Measurements from ENCODE around the gene PARP8. TPM values are rescaled to one million over a fixed set of nuclear protein-coding genes. Genes with fewer than 3 reads are reported as not detected.

PARP8 gene
- total RNA-seq, 2 experiments from 2014 or later = 36.8 to 39.2 TPM

GRCh38 chr5:50725800-50726474 is 59.5 kb downstream of the PARP8 start:
- Histone ChIP-seq H3K4me2 (ENCODE audit: low read length) (no peak overlapping the region), H3K36me3 (ENCODE audit: insufficient read depth, low read length) (no peaks in the 10 kb centered on the region), H3K9me2 (ENCODE audit: insufficient read depth, low read length) (no peaks in the 10 kb centered on the region), H4K20me1 (ENCODE audit: insufficient read depth, low read length) (no peaks in the 10 kb centered on the region), H3K4me3 (ENCODE audit: low read depth, low read length, poor library complexity, severe bottlenecking) (no peak overlapping the region), H3K27ac (ENCODE audit: low read depth, low read length, poor library complexity, severe bottlenecking) (no peak overlapping the region), H3K79me2 (ENCODE audit: insufficient read depth, low read depth, low read length) (peaks cover 62% of the 10 kb centered on the region), H3K4me1 (ENCODE audit: insufficient read depth, low read length, poor library complexity, severe bottlenecking) (no peaks in the 10 kb centered on the region), H2AFZ (ENCODE audit: low read length) (no peak overlapping the region), H3K9me3 (ENCODE audit: low read length) (0 out of 2 replicates have a peak, but pooled peaks cover 2% of the 10 kb centered on the region)
- no TSS peak for BruUV-seq (replicated peaks)
- ChIA-PET POLR2A (interaction anchor here (0.6 to 2.1 kb wide), 8 partner anchors 9 to 716 kb away, joined by 3 to 11 read pairs (median 4); no protein-coding TSS in a partner anchor), CTCF (ENCODE audit: unreplicated experiment) (no interaction called here)
- TF ChIP-seq EZH2phosphoT487 (IDR thresholded peaks at IDR 0.05; ENCODE audit: borderline replicate concordance, low read depth, low read length) (no peak), CTCF (conservative IDR thresholded peaks at IDR 0.05; ENCODE audit: low read length) (no peak)
- intact Hi-C loops (cut with micrococcal nuclease; ENCODE audit: unreplicated experiment) = no loop called here
- no peak for DNase-seq (ENCODE audit: low spot score)

- H3K9me3 ChIP-seq (ENCODE audit: low read length) = 0 out of 2 replicates have a peak, but pooled peaks cover 6% of the 10 kb centered on the region
- ChIA-PET CTCF (ENCODE audit: unreplicated experiment) (no interaction called here), POLR2A (interaction anchor here (0.8 to 2.1 kb wide), 6 partner anchors 8 to 36 kb away, joined by 3 to 11 read pairs (median 4); no protein-coding TSS in a partner anchor)
- no TSS peak for BruUV-seq (replicated peaks)
- H3K4me1 ChIP-seq (ENCODE audit: insufficient read depth, low read length, poor library complexity, severe bottlenecking) = no peaks in the 10 kb centered on the region
- H3K4me3 ChIP-seq (ENCODE audit: low read depth, low read length, poor library complexity, severe bottlenecking) = no peak overlapping the region
- H3K27ac ChIP-seq (ENCODE audit: low read depth, low read length, poor library complexity, severe bottlenecking) = no peak overlapping the region
- no peak for DNase-seq (ENCODE audit: low spot score)
- peaks cover 62% of the 10 kb centered on the region for H3K79me2 ChIP-seq (ENCODE audit: insufficient read depth, low read depth, low read length)
- no peaks in the 10 kb centered on the region for H3K9me2 ChIP-seq (ENCODE audit: insufficient read depth, low read length)
- TF ChIP-seq CTCF (conservative IDR thresholded peaks at IDR 0.05; ENCODE audit: low read length) (no peak), EZH2phosphoT487 (IDR thresholded peaks at IDR 0.05; ENCODE audit: borderline replicate concordance, low read depth, low read length) (no peak)
- no peaks in the 10 kb centered on the region for H3K36me3 ChIP-seq (ENCODE audit: insufficient read depth, low read length)
- no peak overlapping the region for H2AFZ ChIP-seq (ENCODE audit: low read length)
- no peaks in the 10 kb centered on the region for H4K20me1 ChIP-seq (ENCODE audit: insufficient read depth, low read length)
- intact Hi-C loops (cut with micrococcal nuclease; ENCODE audit: unreplicated experiment) = no loop called here
- H3K4me2 ChIP-seq (ENCODE audit: low read length) = no peak overlapping the region
Measured at GRCh38 chr5:50726475-50727148, 60.2 kb downstream of the PARP8 start.

GRCh38 chr5:50727149-50727496 is 60.7 kb downstream of the PARP8 start:
- intact Hi-C loops (cut with micrococcal nuclease; ENCODE audit: unreplicated experiment) = no loop called here
- H4K20me1 ChIP-seq (ENCODE audit: insufficient read depth, low read length) = no peaks in the 10 kb centered on the region
- no TSS peak for BruUV-seq (replicated peaks)
- H3K4me2 ChIP-seq (ENCODE audit: low read length) = no peak overlapping the region
- peaks cover 66% of the 10 kb centered on the region for H3K79me2 ChIP-seq (ENCODE audit: insufficient read depth, low read depth, low read length)
- no peak overlapping the region for H3K4me3 ChIP-seq (ENCODE audit: low read depth, low read length, poor library complexity, severe bottlenecking)
- POLR2A ChIA-PET = interaction anchor here (2.1 kb wide), 1 partner anchor 15 kb away, joined by 11 read pairs; no protein-coding TSS in a partner anchor
- DNase-seq (ENCODE audit: low spot score) = no peak
- H3K27ac ChIP-seq (ENCODE audit: low read depth, low read length, poor library complexity, severe bottlenecking) = no peak overlapping the region
- CTCF ChIA-PET (ENCODE audit: unreplicated experiment) = no interaction called here
- no peaks in the 10 kb centered on the region for H3K36me3 ChIP-seq (ENCODE audit: insufficient read depth, low read length)
- TF ChIP-seq CTCF (conservative IDR thresholded peaks at IDR 0.05; ENCODE audit: low read length) (no peak), EZH2phosphoT487 (IDR thresholded peaks at IDR 0.05; ENCODE audit: borderline replicate concordance, low read depth, low read length) (no peak)
- H3K9me3 ChIP-seq (ENCODE audit: low read length) = 0 out of 2 replicates have a peak, but pooled peaks cover 11% of the 10 kb centered on the region
- H3K4me1 ChIP-seq (ENCODE audit: insufficient read depth, low read length, poor library complexity, severe bottlenecking) = no peaks in the 10 kb centered on the region
- H2AFZ ChIP-seq (ENCODE audit: low read length) = no peak overlapping the region
- H3K9me2 ChIP-seq (ENCODE audit: insufficient read depth, low read length) = no peaks in the 10 kb centered on the region

Data from OCI-LY7 (cell line).